Measurements from ENCODE around the gene PBX3. TPM values are rescaled to one million over a fixed set of nuclear protein-coding genes. Genes with fewer than 3 reads are reported as not detected.

Gene PBX3
- total RNA-seq, 1 donor from 2014 or later = 13.8 TPM

DNA sequence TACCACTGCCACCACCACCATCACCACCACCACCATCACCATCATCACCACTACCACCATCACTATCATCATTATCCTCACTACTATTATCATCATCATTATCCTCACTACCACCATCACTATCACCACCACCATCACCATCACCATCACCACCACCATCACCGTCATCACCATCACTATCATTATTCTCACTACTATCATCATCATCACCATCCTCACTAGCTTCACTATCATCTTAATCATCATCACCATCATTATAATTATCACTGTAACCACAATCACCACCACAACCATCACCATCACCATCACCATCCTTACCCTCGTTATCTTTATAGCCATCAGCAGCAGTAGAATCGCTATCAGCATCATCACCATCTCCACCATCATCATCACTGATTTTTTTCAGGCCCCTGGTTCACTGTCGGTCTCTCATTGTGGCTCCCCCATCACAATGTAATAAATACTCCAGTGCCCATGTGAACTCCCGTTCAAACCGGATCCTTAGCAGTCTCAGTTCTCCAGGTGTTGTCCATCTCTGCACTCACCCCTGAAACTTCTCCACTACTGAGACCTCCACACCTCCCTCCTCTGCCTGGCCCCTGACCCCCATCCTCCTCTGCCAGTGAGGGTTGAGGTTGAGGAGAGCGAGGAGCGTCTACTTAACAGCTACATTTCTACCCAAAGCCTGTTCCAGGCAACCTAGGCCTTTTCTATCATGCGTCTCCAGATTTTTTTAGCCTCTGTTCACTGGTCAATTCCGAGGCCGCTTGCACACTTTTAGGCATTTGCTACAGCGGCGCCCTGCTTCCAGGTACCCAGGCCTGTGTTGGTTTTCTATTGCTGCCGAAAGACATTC, 238.2 kb downstream of the PBX3 start:
- ATAC-seq = no peak

DNA sequence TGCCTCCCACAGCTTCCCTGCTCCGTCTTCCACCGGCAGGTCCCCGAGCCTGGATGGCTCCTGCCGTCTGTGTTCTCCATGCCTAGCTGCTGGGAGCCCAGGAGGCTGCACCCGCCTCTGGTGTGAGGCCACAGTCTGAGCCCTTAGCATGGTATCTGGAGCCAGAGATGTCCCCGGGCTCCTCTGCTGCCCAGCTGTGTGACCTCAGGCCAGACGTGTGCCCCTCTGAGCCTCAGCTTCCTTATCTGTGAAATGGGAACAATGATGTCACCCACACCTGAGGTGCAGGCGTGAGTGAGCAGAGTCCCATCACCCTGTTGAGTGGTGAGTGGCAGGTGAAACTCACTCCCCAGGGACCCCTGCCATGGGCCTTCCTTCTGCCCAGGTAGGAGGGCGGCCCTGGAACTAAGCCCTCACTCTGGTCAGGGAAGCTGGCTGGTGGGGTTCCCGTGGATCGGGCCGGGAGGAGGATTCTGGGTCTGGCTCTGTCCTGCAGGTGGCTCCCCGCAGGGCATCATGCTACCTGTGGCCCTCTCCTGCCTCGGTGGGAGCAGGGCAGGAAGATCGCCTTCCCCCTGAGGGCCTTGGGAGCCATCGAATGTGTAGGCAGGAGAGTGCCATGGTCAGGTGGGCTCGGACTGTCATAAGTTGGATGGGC, 239.0 kb downstream of the PBX3 start:
- ATAC-seq = no peak

DNA sequence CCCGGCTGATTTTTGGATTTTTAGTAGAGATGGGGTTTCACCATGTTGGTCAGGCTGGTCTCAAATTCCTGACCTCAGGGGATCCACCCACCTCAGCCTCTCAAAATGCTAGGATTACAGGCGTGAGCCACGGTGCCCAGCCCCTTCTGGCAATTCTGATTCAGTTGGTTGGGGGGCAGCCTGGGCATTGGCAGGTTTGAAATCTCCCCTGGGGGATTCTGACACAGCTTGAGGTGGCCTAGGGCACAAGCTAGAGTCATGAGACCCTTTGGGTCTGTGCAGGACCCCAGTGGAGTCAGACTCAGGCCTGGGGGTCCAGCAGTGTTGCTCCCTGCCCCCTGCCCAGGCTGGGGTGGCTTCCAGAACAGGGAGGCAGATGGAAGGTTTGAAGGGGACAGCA, 239.8 kb downstream of the PBX3 start:
- no peak for ATAC-seq

DNA sequence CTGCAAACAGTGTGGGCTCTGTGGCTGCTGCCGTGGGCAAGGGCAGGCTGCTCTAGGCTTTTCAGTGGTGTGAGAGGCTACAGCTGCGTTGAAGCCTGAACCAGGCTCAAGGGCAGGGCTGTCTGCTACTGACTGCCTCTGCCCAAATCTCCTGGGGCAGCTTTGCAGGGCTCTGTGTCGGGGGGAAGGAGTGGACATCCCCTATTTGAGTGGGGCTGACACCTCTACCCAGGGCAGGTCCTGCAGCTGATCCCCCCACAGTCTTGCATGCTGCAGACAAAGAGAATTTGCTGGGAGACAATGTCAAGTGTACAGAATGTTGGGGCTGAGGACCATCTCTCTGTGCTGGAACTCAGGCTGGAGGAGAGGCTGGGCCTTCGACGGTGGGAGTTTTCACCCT, 240.2 kb downstream of the PBX3 start:
- ATAC-seq = no peak

DNA sequence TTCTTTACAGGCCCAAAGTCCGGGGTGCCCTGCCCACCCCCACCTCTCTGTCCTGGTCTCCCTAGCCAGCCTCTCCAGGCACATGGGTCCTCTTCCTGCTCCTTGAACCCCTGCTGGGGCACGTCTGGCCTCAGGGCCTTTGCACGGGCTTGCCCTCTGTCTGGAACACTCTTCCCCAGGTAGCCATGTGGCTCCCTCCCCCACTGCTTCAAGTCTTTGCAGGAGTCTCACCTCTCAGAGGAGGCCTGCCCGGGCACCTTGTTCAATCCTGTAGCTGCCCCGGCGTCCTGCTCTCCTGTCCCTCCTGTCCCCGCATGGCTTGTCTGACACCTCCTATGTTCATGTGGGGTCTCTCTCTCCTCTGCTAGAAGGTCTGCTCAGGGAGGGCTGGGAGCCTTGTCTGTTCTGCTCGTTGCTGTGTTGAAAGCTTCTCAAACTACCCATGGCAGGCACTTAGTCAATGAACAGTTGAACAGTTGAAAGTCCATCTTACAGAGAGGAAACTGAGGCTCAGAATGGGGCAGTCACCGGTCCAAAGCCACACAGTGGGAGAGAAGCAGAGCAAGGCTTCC, 241.4 kb downstream of the PBX3 start:
- ATAC-seq = peak; percentile 28

DNA sequence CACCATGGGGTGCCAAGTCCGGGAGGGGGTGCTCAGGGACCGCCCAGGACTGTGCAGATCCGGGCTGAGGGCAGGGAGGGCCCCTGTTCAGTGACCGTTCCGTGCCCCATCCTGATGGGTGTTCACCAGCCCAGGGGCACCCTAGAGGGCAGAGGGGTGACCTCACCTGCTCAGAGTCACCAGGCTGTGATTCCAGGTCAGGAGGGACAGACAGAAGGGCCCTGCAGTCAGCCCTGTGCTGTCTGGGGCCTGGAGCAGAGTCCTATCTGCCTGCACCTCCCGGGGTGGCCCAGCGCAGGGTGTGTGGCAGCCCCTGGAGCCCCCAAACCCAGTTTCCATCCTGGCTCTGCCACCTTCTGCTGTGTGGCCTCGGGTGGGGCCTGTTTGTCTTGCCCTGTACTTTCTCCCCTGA, 241.9 kb downstream of the PBX3 start:
- peak; percentile 7 for ATAC-seq

DNA sequence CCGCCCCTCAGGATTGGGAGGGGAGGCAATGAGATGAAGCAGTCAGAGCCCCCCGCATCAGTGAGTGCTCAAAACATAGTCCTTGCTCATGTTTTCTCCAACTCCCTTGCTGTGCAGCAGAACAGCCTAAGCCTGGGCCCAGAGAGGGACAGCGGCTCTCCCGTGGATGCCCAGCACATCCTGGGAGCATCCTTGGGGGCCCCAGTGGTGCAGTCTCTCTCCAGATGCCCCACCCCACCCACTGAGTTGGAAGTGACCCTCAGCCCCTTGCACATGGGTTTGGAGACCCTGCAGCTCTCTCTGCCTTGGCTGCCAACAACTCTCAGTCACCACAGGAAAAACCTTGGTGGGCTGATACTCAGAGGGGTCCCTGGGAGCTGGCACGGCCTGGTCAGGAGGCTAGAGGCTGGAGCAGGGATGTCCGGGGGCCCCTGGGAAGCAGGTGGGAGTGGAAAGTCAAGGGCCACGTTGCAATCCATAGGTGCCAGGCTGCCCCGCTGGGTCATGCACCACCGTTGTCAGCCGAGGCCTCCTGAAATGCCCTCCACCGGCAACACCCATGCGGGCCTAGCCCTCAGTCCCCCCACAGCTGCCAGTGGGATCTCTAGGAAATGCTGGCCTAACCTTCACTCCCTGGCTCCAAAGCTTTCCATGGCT, 242.5 kb downstream of the PBX3 start:
- ATAC-seq = no peak

DNA sequence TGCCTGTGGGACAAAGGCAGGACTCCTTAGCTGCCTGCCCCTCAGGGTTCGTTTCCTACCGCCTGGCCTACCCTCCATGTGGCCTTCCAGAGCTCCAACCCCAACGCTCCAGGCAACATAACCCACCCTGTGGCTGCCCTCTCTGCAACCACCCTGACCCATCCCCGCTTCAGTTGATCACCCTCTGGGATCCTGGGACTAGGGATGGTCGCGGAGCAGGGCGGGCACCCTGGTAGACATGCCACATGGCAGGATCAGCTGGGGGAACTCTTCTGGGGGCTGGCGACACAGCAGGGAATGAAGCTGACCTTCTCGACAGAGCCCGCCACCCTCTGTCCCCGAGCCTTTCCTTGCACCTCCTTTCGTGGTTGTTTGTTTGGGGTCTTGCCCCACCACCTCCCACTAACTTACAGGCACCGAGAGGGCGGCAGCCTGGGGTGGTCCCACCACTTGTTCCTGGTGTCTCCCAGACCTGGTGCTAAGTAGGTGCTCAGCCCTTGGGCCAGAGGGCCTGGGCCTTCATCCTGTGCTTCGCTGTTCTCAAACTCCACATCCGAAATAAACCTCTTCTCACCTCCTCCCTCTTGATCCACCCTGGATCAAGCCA, 243.1 kb downstream of the PBX3 start:
- no peak for ATAC-seq

DNA sequence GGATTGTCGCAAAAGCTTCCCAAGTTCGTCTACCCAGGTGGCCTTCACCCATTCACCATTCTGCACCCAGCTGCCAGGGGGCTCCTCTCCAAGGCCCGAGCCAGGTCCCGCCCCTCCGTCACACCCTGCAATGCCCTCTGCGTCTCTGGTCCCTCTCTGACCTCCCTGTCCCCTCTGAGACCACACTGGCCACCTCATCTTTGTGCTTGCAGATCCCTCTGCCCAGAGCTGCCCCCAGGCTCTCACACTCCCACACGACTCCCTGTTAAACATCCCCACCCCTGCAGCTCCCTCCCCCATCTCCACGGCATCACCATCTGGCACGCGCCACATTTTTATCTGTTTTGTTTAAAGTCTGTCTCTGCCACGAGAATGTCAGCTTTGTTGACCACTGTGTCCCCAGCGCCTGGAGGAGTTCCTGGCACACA, 243.6 kb downstream of the PBX3 start:
- no peak for ATAC-seq

DNA sequence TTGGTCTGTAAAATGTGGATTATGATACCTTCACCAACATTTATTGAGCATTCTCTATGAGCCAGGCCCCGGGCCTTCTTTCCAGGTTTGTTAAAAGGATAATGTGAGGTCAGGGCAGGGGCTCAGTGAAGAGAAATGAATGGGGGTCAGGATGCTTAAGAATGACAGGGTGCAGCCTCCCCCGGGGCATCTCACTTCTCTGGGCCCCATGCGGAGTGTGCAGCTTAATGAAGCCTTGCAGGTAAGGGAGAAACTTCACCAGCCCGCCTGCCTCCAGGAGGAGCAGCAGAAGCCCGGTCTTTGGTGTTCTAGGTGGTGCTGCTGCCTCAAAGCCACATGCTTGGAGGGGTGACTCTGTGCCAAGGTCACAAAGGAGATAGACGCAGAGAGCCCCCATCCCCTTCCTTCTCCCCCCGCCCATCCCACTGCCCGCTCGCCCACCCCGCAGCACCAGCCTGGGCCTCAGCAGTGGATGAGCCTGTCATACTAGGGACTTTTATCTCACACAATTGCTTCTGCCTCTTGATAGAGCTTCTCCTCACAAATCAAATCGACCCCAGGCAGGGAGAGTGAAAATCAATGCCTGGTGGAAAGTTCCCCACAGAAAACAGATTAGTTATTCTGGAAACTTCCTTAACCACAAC, 244.8 kb downstream of the PBX3 start:
- no peak for ATAC-seq

DNA sequence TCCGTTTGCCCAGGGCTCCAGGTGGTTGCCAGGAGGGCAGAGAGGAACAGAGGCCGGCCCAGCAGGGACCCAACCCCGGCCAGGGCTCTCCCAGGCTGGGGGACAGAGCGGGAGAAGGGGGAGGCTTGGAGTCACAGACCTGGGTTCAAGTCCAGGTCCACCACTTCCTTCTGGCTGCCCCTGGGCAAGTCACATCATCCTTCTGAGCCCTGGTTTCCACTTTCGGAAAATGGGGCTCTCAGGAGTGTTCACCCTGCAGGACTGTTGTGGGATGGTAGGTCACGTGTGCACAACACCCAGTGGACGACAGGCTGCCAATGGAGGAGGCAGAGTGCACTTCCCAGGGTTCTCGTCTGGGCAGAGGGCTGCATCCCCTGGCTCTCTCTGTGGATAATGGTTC, 245.4 kb downstream of the PBX3 start:
- ATAC-seq = no peak

DNA sequence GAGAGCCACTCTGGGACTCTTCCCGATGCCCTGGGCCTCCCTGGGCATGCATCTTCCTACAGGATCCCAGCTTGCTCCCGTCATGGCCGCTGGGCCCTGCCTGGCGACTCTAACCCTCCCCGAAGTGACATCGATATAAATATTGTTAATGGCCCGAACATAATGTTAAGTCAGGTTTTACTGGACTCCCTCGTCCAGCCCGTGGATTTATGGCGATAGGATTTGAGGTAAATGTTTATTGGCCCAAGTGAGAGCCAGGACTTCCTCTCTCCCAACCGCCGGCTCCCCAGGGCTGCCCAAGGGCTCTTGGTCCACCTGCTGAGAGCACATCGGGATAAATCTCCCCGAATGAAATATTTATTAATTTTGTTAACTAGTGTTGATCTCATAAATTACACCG, 246.3 kb downstream of the PBX3 start:
- ATAC-seq = no peak

DNA sequence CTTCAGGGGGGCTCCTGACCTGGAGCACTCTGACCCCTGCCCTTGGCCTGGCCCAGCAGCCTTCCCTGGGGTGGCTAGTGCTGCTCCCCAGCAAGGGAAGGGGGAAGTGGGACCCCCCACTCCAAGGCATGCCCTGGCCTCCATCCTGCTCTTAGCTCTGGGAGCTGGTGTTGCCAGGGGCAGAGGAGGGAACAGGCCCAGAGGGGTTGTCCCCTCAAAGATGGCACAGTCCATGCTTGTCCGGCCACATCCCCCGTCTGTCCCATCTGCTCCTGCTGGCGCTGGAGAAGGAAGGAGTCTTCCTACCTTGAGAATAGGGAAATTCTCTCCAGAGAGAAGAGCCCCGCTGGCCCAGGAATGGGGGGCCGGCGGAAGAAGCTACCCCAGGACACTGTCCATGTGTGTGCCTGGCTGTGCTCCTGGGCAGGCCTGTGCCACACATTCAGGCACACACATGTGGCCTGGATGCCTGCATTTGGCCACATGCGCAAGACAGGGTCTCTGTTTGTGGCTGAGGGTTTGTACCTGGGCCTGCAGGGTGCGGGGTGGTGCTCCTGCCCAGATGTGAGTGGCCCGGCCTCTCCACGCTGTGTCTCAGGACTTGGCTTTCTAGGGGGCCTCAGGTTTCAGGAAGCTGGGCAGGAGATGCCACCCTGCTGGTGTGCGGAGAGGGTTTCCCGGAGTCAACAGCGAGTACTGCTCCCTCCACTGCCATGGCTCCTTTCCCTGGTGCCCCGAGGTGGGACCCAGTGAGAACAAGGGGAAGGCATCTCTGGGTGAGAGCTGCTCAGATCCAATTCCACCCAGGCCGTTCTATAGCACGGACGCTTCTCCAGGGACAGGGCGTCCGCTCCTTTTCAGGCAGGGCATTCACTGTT, 247.1 kb downstream of the PBX3 start:
- no peak for ATAC-seq

DNA sequence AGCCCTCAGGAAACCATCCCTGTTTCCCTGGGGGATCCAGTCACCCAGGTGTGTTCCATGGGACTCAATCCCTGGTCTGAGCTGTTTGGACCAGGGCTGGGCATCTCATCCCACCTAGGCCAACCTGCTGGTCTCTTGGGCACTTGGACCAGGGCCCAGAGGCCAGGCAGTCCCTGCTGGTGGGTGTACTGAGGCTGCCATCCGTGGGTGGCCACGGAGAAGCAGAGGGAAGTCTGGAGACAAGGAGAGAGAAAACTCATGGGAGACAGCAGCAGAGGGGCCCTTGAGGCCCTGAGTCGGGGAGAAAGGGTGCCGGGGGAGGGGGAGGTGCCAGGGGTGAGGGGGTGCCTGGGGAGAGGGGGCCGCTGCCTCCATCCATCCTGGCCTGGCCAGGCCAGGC, 247.8 kb downstream of the PBX3 start:
- no peak for ATAC-seq

DNA sequence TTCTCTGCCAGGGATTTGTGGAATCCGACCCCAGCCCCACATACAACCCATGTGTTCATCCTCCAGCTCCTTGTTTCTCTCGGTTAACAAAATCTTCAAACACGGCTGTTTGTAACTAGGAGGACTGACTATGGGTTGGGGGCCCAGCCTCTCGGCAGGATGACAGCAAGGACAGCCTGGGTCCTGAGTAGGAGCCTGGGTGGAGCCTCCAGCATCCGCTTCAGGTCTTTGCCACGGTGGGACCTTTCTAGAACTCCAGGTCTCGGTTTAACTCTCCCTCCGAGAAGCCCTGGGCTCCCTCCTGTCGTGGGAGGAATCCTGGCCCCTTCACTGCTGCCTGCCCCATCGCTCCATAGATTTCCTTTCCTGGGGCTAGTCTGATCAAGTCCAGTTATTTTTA, 248.5 kb downstream of the PBX3 start:
- no peak for ATAC-seq

DNA sequence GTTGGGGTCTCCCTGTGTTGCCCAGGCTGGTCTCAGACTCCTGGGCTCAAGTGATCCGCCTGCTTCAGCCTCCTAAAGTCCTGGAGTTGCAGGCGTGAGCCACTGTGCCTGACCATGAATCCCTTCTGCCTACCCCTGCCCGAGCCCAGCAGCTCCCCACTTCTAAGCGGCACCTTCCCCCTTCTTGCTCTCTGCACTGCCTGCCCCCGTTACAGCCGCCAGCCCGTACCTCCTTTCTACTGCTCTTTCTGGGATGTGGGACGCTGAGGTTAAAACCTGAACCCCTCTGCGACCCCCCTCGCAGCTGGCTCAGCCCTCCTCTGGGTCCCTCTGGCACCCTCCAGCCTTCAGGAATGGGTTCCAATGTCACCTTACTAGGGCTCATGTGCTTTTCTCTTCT, 249.6 kb downstream of the PBX3 start:
- ATAC-seq = no peak

DNA sequence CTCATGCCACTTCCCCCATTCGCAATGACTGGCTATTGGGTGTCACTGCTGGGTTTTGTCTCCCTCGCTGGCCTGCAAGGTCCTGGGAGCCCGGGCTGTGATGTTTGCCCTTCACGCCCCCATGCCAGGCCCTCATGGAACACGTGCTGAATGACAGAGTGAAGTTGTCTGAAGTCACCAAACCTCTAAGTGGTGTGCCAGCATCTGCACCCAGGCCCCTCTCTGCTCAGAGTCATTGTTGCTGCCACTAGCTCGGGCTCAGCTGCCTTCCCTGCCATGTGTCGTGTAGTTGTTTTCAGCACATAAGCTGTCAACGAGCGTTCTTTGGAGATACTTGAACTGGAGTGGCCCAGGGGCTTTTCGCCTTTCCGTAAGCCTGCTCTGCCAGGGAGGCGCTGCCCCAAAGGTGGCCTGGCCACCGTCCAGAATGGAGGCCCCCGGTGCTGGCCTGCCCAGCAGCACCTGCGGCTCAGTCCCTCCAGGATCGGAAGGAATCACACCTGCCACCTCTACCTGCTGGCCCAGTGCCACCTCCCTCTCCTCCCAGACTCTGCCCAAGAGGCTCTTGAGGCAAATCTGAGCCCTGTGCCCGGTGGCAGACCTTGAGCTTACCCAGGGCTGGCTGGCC, 250.1 kb downstream of the PBX3 start:
- no peak for ATAC-seq

DNA sequence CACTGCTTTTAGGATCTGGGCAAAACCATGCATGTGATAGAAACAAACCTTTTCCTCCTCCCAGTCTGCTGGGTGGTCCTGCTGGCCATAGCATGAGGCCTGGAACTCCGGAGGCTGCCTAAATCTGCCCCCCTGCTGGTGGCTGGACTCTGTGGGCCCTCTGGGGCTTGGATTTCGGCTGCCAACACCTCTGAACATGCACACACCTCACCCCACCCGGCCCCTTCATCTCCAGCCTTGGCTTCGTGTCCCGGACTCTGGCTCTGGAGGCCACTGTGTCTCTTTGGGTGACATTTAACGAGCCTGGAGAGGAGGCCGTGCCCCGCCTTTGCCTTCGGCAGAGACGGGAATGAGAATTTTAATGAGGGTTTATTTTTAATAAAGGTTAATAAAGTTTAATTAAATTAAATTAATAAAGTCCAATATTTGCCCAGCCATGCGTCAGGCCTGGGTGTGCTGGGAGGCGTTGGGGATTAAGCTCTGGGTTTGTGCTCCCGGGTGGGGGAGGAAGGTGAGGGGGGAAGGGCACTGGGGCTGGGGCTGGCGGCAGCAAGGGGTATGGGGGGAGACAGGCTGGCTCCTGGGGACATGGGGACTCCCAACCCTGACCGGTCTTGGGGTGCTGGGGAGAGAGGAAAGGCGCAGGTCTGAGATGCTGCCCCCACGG, 251.8 kb downstream of the PBX3 start:
- ATAC-seq = no peak

DNA sequence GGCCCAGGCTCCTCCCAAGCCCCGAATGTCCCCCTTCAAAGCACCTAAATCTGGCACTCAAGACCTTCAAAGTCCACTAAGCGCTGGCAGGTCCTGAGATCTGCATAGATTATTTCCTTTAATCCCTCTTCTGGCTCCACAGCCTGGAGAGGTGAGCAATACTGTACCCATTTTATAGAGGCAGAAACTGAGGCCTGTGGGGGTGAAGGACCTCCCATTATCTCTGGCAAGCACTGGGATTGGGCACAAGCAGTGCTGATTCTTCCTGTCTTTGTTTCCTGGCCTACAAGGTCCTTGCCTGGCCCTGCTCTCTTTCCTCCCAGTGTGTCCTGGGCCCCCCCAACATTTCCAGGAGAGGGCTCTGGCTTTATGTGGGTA, 252.3 kb downstream of the PBX3 start:
- no peak for ATAC-seq

DNA sequence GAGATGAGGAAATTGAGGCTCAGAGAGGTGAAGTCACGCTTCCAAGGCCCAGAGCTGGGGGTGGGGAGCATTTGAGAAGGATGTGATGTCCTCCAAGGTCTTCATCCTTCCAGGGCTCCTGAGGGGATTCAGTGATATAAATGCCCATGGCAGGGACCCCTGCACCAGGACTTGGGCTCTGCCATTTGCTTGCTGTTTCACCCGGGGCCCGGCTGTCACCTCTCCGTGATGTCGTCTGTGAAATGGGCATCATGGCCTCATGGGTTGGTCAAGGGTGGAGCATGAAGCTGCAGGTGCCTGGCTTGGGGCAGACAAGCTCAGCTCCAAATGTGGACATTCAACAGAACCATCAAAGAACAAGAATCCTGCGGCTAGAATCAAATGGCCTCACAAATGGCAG, 253.1 kb downstream of the PBX3 start:
- no peak for ATAC-seq
